Dermis microvascular lymphatic vessel endothelial cell (primary cell): ENCODE measurements around the gene N4BP2. TPM values are rescaled to one million over a fixed set of nuclear protein-coding genes. Genes with fewer than 3 reads are reported as not detected.

ENCODE experiments used
- DNase-seq, 2 donors: peaks; one replicate each; pipeline versions ENCODE4 v3.0.0 to v3.0.0-alpha.2; 2010; ENCODE audit warnings: low read depth in 2 of 2
- total RNA-seq: library from RNA; depleted of rRNA; stranded (reverse); fragments of >200 nt; gene quantifications from 2 replicates; pipeline ENCODE4 v1.2.1, GENCODE V29; 2014

N4BP2 gene
- total RNA-seq, 1 donor from 2014 or later, result 5.5 TPM

- no peak for DNase-seq
These were observed 96.0 kb downstream of the N4BP2 start for GRCh38 chr4:40152637-40153036.

DNA sequence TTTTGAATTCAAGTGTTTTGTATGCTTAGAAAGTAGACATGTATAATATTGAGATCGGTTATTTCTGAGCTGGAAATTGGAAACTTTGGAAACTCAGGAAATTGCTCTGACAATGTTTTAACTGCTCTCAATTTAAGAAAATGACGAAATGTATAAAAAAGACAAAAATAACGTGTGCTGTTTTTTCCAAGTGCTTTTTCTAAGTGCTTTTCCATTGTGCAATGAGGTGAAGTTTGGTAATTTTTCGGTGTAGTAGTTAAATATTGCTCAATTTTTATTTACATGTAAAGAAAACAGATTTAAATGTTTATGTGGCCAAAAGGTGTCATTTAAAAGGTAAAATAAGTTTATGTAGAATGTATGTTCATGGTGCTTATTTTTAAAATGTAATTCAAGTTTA, 100.8 kb downstream of the N4BP2 start:
- DNase-seq, result no peak

GRCh38 chr4:40160258-40160657, 103.6 kb downstream of the N4BP2 start:
- DNase-seq, result no peak

GRCh38 chr4:40164459-40164858, 107.8 kb downstream of the N4BP2 start:
- DNase-seq, result no peak

DNA sequence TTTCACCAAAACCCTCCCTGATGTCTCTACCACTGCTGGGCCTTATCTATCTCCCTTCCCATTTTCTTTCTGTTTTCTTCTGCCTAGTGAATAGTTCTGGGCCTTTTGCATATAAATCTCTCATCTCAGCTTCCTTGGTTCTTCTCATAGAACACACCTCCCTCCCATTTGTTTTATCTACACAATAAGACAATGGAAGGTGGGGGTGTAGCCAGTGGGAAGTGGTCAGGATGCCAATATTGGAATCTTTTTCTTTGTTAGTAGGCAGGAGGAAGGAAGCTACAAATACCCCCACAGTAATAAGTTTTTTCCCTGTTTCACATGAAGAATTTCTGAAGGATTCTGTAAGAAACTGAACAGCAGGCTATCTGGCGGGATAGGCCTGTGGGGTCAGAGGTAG, 109.3 kb downstream of the N4BP2 start:
- DNase-seq, result peak in 1 of 2 donors; percentile 77

- no peak for DNase-seq
These were observed 111.4 kb downstream of the N4BP2 start for GRCh38 chr4:40168070-40168469.

DNA sequence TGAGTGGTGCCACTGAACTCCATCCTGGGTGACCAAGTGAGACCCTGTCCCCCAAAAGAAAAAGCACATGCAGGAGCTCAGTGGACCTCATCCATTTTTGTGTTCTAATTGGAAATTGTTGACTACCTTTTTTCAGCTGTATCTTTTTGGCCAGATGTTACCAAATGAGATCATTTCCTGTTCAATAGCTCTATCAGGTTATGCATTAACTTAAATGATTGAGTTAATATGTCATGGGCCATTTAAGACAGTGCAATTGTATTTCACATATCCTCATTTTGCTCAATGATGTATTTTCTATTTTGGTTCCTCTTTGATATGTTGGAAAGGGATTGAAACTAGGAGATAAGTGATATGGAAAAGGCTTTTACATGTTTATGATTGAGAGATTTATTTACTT, 113.9 kb downstream of the N4BP2 start:
- DNase-seq, result no peak

GRCh38 chr4:40173470-40173875, 116.8 kb downstream of the N4BP2 start:
- DNase-seq, result no peak

- no peak for DNase-seq
These were observed 120.0 kb downstream of the N4BP2 start for GRCh38 chr4:40176602-40177001.

DNA sequence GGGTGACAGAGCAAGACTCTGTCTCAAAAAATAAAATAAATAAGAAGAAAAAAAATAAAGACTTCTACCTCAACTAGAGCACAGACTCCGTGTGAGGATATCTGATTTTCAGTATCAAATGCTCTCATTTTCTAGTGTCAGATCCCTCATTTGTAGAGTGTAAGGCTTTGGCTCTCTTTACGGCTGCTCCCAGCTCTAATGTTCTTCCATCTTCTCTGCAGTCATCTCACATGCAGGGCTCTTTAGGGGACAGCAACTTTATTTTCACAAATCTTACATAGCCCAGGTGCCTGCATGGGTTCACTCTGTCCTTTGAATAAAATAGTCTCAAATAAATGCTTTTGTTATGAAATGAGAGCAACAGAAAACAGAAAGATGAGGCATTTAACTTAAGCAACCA, 120.9 kb downstream of the N4BP2 start:
- DNase-seq, result no peak

DNA sequence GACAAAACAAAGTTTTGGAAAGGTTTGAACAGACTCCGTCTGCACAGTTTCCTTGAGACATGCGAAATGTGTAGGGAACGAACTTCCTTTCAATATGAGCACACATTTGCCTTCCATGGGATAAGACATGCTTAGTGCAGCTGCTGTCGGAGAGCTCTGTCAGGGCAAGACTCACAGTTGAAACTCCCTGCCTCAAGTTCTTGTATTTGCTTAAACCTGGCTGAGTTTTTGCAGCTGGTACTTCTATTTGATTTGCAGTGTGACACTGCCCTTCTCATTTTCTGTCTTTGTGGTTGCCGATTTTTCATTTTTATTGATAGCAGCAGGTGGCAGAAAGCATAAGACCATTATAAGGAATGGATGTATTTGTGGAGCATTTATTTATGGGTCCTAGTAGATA, 122.0 kb downstream of the N4BP2 start:
- no peak for DNase-seq

GRCh38 chr4:40179360-40179759, 122.7 kb downstream of the N4BP2 start:
- DNase-seq, result no peak

GRCh38 chr4:40180356-40180755, 123.7 kb downstream of the N4BP2 start:
- DNase-seq, result peak; percentile 85

DNA sequence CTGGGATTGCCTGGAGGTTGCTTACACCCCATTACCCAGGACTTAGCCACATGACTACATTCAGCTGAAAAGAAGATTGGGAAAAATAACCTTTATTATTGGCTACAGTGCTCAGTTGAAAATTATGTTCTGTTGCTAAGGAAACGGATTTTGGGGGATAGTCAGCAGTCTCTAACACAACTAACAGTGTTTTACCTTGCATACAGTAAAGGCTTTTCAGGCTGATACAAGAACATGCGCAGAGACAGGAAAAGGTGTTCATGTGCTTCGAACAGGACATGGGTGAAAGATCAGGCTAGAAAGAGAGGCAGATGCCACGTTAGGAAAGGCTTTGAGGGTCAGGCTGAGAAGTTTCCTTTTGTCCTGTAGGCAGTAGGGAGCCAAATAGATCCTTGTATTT, 125.4 kb downstream of the N4BP2 start:
- no peak for DNase-seq

DNA sequence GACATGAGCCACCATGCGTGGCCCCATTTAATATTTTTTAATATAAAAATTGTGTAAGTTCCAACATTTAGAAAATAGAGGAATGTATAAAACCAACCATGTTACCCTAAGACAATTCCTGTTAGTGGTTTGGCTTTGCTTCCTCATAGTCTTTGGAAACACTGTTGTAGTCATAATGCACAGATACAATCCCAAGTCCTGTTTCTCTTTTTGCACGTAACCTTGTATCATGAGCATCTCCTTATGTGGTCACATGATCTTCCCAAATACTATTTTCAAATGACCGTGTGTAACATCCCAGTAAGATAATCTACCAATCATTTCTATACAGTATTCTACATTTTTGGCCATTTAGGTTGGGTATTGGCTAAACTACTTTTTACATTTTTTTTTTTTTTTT, 126.3 kb downstream of the N4BP2 start:
- DNase-seq, result no peak

GRCh38 chr4:40183615-40184411, 127.2 kb downstream of the N4BP2 start:
- DNase-seq, result no peak

DNA sequence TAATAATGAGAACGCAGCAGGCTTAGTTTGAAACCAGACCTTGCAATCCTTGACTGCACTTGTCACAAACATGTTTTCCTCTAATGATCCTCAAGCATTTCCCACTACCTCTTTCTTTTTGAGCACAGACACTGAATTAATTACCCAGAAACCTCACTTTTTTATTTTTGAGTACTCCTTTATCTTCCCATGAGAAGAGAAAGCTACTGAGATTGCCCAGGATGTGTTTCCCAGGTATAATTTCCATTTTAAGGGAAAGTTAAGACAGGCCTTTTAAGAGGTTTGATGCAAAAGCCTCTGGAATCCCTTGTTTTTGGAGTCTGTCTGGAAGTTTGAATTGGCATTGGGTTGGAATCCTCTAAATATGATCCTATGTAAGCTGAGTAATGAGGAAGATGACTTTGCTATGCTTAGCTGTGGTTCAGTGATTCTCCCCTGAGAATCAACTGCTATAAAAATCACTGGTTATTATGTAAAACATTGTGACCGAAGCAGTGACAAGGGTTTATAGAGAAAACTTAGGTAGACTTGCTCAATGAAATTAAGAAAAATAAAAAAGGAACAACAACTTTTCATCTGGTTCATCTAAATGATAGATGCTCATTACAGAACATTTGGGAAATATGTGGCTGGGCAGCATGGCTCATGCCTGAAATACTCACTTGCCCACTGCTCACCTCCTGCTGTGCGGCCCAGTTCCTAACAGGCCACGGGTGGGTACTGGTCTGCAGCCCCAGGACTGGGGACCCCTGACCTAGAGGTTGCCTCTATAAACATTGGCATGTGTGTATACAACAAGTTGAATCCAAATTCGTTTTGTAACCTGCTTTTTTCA, 129.4 kb downstream of the N4BP2 start:
- DNase-seq, result no peak

DNA sequence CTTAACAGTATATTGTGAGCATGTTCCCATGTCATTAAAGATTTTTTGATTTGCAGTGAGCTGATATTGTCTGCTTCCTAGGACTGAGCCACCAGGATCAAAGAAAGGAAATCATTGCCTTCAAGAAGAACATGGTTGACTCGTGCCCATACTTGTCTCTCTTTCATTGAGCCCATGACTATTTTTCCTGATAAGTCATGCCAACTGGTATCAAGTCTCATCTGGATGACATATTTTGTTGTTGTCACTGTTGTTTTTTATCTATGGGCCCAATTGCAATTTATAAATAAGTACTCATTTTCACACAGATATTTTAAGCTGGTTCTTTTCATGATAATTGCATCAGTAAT, 130.0 kb downstream of the N4BP2 start:
- no peak for DNase-seq

DNA sequence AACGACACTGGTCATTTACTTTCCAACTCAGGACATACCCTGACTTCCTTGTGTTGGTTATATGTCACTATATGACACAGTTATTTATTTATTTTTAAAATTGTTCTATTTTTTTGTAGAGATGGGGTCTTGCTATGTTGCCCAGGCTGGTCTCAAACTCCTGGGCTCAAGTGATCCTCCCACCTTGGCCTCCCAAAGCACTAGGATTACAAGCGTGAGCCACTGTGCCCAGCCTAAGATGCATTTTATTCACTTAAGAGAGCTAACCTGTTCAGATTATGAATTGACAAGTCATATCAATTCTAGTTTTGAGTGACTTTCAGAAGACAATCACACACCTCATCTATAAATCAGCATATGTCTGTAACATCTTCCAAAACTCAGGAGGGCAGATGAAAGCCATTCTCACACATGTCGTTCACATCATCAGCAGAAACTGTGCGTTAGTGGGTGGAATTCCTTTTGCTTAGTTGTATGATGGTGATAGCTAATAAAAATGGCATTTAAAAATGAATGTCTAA, 130.8 kb downstream of the N4BP2 start:
- DNase-seq, result no peak

GRCh38 chr4:40190019-40190418, 133.4 kb downstream of the N4BP2 start:
- DNase-seq, result no peak

DNA sequence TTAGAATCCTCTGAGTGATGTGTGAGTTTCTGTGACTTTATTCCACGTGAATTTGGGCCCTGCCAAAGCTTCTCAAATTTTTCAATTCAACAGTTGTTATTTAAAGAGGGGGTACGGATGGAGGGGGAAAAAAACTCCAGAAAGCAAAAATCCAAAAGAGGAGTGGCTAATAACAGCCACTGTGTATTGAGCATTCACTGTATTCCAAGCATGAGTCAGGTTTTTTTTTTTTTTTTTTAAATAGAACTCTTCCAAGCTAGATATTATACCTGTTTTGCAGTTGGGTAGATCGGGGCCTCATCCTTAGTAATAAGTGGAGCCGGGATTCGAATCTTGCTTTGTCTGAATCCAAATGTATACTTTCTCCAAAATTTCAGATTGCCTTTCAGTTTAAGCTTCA, 133.8 kb downstream of the N4BP2 start:
- DNase-seq, result no peak

DNA sequence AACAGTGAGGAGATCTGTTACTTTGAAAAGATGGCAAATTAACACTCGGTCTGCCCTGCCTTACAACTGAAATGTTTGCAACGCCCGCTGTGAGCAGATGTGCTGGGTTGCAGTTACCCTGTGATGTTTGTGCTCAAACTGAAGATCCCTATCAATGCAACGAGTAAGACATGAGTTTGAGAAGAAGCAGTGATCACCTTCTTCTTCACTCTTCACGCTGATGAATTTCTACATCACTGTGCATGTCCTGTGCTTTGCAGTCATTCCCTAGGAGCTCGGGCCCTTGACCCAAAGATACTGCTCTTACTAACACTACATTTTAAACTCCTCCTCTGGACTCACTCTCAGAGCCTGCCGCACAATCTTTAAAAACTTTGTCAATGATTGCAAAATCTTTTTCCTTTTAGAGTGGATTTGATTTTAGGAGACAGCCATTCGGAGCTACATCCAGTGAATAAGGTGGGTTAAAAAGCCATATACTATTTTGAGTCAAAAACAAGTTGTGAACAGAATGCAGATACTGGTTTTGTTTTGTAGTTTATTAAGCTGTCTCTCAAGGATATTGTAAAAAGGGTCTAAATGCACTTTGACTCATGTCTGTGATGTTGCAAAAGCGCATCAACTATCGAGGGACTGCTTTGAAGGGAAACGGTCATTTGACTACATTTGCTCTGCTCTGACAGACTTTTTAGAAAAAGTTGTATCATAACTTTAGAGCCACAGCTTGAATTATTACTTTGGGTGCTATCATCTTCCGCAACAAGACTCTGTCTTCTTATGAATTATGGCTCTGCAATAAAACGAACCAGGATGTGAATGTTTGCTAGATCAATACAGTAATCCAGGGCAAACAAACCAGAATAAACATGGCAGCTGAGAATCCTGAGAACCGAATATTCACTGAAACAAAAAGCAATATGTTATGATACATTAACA, 134.5 kb downstream of the N4BP2 start:
- no peak for DNase-seq
